Measurements from ENCODE around the gene CNTN4.
A peak's percentile ranks its signal among the peaks of the same experiment; 100 is the strongest.

The CNTN4 gene

GRCh38 chr3:2823437-2824211 lies 725.0 kb downstream of the CNTN4 start:
- no peak for DNase-seq

GRCh38 chr3:2826036-2826435 lies 727.4 kb downstream of the CNTN4 start:
- DNase-seq, result no peak

DNA sequence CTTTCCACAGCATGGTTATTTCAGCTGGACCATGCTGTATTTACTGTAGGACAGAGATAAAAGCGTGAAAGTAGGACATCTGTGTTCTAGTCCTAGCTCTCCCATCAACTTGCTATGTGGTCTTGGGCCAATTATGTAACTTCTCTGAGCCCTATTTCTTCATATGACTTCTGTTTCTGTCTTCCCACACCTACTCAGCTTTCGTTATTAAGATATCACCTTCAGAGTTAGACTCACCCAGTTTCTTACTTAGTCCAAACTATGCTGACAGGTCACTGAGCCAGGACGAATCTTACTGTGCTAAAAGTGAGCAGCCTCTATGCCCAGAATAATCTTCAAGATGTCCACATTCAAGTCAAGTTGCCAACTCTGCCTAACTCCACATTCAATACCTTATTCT lies 727.8 kb downstream of the CNTN4 start:
- DNase-seq, result no peak

- DNase-seq, result no peak
Measured at GRCh38 chr3:2837239-2837638, 738.6 kb downstream of the CNTN4 start.

GRCh38 chr3:2837910-2838309 lies 739.2 kb downstream of the CNTN4 start:
- no peak for DNase-seq

GRCh38 chr3:2838546-2839157 lies 740.0 kb downstream of the CNTN4 start:
- DNase-seq, result no peak

- no peak for DNase-seq
Measured at GRCh38 chr3:2839876-2840275, 741.2 kb downstream of the CNTN4 start.

GRCh38 chr3:2847062-2847841 lies 748.6 kb downstream of the CNTN4 start:
- DNase-seq, result peak; percentile 59

DNA sequence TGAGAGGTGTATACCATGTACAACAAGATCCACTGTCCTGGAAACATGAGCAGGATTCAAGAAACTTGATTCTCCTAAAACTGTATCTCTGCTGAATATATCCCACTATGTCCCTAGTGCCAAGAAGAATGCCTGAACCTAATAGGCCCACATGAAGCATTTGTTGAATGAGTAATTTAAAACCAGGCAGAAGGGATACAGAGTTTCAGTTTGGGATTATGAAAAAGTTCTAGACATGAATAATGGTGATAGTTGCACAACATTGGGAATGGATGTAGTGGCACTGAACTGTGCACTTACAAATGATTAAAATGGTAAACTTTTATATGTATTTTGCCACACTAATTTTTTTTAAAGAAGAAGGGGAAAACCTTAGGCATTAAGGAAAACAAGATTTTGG lies 750.4 kb downstream of the CNTN4 start:
- no peak for DNase-seq

- DNase-seq, result no peak
Measured at GRCh38 chr3:2850701-2851100, 752.0 kb downstream of the CNTN4 start.

DNA sequence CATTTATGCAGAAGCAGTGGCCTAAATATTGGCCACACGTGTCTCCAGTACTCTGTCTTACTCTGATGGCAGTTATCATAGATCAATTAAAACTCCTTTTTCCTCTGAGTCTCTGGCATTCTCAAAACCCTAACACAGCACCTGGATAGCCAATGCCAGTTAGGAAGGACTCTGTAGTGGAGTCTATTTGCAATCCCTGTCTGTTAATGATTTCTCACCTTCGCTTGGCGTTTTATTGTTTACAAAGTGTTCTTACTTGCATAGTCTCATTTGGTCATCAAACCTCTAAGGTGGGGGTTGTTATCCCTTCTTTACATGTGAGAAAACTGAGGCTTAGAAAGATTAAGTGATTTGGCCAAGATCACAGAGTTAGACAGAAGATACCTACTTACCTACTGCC lies 752.7 kb downstream of the CNTN4 start:
- DNase-seq, result no peak

GRCh38 chr3:2851835-2852234 lies 753.2 kb downstream of the CNTN4 start:
- no peak for DNase-seq

DNA sequence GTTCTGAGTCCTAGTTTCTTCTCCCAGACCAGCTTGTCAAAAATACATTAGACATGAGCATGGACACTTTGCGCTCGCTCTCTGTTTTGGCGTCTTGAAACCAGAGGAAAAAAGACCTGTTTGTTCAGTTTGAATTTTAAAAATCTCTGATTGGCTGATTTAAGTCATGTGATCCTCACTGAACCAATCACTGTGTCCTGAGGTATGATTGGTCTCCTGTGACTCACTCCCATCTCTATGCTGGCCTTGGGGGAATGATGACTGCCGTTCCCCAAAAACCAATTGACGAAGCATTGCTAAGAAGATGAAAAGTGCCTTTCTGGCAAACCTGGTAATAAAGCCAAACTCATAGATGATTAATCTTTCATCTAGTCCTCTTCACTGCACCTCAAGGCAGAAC lies 755.0 kb downstream of the CNTN4 start:
- DNase-seq, result no peak

GRCh38 chr3:2856138-2857133 lies 757.8 kb downstream of the CNTN4 start:
- DNase-seq, result no peak

- DNase-seq, result no peak
Measured at GRCh38 chr3:2860626-2861025, 762.0 kb downstream of the CNTN4 start.

DNA sequence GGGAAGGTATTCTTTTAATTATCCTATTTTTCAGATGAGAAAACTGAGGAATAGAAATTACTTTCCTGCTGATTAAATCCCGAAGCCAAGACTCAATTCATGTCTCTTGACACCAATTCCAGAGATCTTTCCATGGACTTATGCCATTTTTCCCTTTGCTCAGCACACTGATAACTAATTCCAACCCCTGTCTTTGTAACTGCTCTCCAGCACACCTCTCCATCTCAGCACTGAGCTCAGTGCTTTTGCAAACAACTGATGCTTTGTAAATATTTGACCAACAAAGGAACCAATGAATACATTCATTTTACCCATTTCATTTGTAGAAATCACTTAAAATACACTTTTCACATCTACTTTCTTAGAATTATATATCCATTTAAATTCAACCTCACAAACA lies 762.5 kb downstream of the CNTN4 start:
- DNase-seq, result no peak

DNA sequence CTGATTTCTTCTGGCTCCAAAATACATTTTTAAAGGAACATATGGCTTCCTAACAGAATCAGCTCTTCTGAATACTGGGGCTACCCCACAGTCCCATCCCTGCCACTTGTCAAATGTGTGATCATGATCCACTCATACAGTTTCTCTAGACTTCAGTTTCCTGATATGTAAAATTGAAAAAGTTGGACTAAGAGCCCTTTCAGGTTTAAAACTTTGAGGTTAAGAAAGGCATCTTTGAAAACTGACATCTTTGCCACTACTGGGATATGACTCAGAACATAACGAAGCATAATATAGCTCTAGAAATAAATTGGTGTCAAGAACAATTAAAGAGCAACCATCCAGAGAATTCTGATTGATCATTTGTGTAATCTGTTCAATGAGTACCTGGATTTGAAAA lies 763.3 kb downstream of the CNTN4 start:
- DNase-seq, result no peak

- DNase-seq, result no peak
Measured at GRCh38 chr3:2862366-2862765, 763.7 kb downstream of the CNTN4 start.

GRCh38 chr3:2863127-2863526 lies 764.5 kb downstream of the CNTN4 start:
- no peak for DNase-seq

DNA sequence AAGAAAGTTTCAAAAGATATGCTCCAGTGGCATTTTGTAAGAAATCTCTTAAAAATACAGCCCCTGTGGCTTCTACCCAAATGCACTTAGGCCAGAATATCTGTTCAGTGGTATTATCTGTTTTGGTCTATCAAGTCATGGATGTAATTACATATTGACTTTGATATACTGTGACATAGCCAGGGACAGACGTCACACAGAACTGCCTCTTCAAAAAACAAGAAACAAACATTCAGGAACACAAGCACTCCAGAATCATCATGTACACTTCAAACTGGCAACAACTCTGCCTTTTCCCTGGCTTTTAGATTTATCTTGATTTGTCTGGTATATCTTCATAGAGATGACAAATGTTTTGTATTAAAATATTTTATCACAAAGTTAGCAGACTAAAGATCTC lies 771.2 kb downstream of the CNTN4 start:
- DNase-seq, result no peak

DNA sequence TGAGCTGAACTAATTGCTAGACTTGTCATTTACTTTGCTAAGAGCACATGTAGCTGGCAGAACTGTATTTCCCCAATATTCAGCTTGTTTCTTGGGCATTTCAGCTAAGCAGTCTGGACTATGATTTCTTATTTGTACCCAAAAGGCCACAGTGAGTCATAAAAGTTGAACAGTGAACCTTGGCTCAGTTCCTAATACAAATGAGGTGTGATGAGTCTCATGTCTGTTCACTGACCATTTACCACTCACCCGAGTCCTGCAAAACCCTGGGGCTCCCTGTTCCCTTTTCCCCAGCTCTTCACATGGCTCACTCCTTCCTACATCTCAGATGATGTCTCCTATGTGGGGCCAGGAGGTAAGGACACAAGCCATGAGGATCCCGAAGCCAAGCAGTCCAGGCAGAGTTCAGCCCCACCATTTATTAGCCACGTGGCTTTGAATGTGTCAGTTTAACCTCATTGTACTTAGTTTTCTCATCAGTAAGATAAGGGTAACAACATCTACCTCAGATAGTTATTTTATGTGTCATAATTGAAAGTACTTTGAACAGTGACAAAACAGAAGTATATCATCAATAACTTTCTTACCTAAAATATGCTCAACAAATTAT lies 772.2 kb downstream of the CNTN4 start:
- DNase-seq, result no peak

DNA sequence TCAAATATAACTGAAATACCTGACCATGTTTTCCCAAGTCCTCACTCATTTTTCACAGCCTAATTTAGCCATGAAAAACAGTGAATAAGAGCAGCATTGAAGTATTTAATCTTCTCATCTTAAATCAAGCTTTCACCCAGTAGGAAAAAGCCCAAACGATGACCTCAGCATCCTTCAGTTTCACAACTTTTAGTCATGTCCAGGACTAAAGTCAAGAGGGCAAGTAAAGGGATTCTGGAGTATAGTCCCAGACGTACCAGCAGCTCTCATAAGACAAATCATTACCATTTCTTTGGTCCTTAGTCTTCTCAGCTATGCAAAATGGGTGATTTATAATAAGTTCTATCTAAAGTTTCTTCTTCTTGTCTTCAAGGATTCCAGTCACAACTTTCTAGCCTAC lies 774.2 kb downstream of the CNTN4 start:
- DNase-seq, result no peak

All from islet precursor cell (in vitro differentiated cells).